ENCODE measurements around the gene TTBK1.

TTBK1 gene

DNA sequence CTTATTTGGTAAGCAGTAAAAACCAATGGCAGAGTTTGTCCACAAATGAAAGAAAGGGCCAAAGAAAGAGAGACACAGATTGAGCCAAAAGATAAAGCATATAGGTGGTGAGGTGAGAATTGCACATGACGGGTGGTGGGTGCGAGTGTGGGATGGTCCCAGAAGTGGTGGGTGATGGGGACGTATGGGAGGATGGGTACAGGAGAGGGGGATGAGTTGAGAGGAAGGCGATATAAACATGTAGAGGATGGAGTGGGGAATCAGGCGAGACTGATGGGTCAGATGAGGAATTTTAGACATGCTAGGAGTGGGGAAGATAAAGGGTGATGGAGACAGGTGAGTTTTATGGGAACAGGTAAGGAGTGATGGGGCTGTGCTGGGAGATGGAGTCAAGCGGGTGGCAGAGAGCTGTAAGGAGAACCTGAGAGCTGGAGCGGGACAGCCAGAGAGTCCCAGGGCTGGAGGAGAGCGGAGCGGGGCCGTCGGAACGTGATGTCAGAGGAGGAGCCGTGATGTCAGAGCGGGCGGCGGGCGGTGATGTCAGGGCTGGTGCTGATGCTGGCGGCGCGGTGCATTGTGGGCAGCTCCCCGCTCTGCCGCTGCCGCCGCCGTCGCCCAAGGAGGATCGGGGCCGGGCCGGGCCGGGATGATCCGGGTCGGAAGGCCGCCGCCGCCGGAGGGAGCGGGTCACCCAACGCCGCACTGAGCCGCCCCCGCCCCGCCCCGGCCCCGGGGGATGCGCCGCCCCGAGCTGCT is at the start of gene TTBK1:
Gene TTBK1, plus strand, starts transcription at position 574 of the 756 bp plus-strand sequence. CDS start 3,180 bp downstream, outside the sequence.
- Mint-ChIP-seq H3K9me3 (no peaks in the 10 kb centered on the region), H3K36me3 (ENCODE audit: low read depth) (no peaks in the 10 kb centered on the region), H3K27me3 (peaks cover 23% of the 10 kb centered on the region), H3K27ac (no peak within 1 kb of the TSS), H3K4me3 (no peak within 1 kb of the TSS), H3K4me1 (ENCODE audit: low read depth) (peaks cover 20% of the 10 kb centered on the region)
- intact Hi-C loops (cut with micrococcal nuclease) = no loop called here

- Mint-ChIP-seq H3K4me1 (ENCODE audit: low read depth) (peaks cover 5% of the 10 kb centered on the region), H3K9me3 (no peaks in the 10 kb centered on the region), H3K36me3 (ENCODE audit: low read depth) (peaks cover 73% of the 10 kb centered on the region), H3K27me3 (no peaks in the 10 kb centered on the region), H3K27ac (no peak overlapping the region), H3K4me3 (no peak overlapping the region)
- intact Hi-C loops (cut with micrococcal nuclease) = no loop called here
Observed at GRCh38 chr6:43193929-43194328, 49.4 kb upstream of the TTBK1 start.

- Mint-ChIP-seq H3K27ac (no peak overlapping the region), H3K9me3 (no peaks in the 10 kb centered on the region), H3K36me3 (ENCODE audit: low read depth) (peaks cover 88% of the 10 kb centered on the region), H3K4me3 (no peak overlapping the region), H3K4me1 (ENCODE audit: low read depth) (no peaks in the 10 kb centered on the region), H3K27me3 (no peaks in the 10 kb centered on the region)
- intact Hi-C loops (cut with micrococcal nuclease) = no loop called here
Observed at GRCh38 chr6:43196337-43196736, 46.9 kb upstream of the TTBK1 start.

DNA sequence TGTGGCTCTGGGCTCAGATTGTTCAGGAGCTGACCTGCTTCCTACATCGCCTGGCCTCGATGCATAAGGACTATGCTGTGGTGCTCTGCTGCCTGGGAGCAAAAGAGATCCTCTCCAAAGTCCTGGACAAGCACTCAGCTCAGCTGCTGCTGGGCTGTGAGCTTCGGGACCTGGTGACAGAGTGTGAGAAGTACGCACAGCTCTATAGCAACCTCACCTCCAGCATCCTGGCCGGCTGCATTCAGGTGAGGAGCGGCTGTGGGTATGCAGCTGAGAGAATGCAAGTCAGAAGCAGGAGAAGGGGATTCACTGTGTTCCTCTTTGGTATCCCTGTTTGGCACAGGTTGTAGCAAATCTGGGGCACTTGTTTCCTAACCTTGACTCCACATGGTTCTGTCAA is 43.4 kb upstream of the TTBK1 start:
- H3K36me3 Mint-ChIP-seq (ENCODE audit: low read depth) = peaks cover 82% of the 10 kb centered on the region
- no peaks in the 10 kb centered on the region for H3K4me1 Mint-ChIP-seq (ENCODE audit: low read depth)
- no peaks in the 10 kb centered on the region for H3K9me3 Mint-ChIP-seq
- no peaks in the 10 kb centered on the region for H3K27me3 Mint-ChIP-seq
- no peak overlapping the region for H3K27ac Mint-ChIP-seq
- intact Hi-C loops (cut with micrococcal nuclease) = no loop called here
- H3K4me3 Mint-ChIP-seq = no peak overlapping the region

GRCh38 chr6:43200541-43200940 is 42.7 kb upstream of the TTBK1 start:
- Mint-ChIP-seq H3K4me1 (ENCODE audit: low read depth) (no peaks in the 10 kb centered on the region), H3K27ac (no peak overlapping the region), H3K4me3 (no peak overlapping the region), H3K27me3 (no peaks in the 10 kb centered on the region), H3K36me3 (ENCODE audit: low read depth) (peaks cover 82% of the 10 kb centered on the region), H3K9me3 (no peaks in the 10 kb centered on the region)
- intact Hi-C loops (cut with micrococcal nuclease) = no loop called here

- intact Hi-C loops (cut with micrococcal nuclease) = no loop called here
- Mint-ChIP-seq H3K27ac (no peak overlapping the region), H3K27me3 (no peaks in the 10 kb centered on the region), H3K4me3 (no peak overlapping the region), H3K9me3 (no peaks in the 10 kb centered on the region), H3K36me3 (ENCODE audit: low read depth) (peaks cover 78% of the 10 kb centered on the region), H3K4me1 (ENCODE audit: low read depth) (no peaks in the 10 kb centered on the region)
Observed at GRCh38 chr6:43202451-43202850, 40.8 kb upstream of the TTBK1 start.

- H3K4me3 Mint-ChIP-seq = no peak overlapping the region
- no peaks in the 10 kb centered on the region for H3K9me3 Mint-ChIP-seq
- intact Hi-C loops (cut with micrococcal nuclease) = no loop called here
- H3K27ac Mint-ChIP-seq = no peak overlapping the region
- peaks cover 72% of the 10 kb centered on the region for H3K36me3 Mint-ChIP-seq (ENCODE audit: low read depth)
- no peaks in the 10 kb centered on the region for H3K27me3 Mint-ChIP-seq
- no peaks in the 10 kb centered on the region for H3K4me1 Mint-ChIP-seq (ENCODE audit: low read depth)
Observed at GRCh38 chr6:43203029-43203717, 40.1 kb upstream of the TTBK1 start.

DNA sequence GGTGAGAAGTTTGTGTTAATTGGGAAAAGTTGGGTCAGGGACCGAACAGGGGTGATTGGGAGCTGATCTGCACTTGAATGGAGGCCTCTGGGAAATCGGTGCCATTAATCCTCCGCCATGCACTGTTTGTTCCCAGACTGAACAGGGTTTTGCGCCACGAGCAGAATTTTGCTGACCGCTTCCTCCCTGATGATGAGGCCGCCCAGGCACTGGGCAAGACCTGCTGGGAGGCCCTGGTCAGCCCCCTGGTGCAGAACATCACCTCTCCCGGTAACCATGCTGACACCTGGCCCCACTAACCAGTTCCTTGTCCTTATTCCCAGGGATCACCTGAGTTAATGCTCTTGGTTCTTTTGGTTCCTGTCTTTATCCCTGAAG is 39.6 kb upstream of the TTBK1 start:
- intact Hi-C loops (cut with micrococcal nuclease) = no loop called here
- H3K4me1 Mint-ChIP-seq (ENCODE audit: low read depth) = no peaks in the 10 kb centered on the region

GRCh38 chr6:43204271-43205105 is 38.8 kb upstream of the TTBK1 start:
- intact Hi-C loops (cut with micrococcal nuclease) = no loop called here
- Mint-ChIP-seq H3K4me3 (no peak overlapping the region), H3K9me3 (no peaks in the 10 kb centered on the region), H3K36me3 (ENCODE audit: low read depth) (peaks cover 65% of the 10 kb centered on the region), H3K4me1 (ENCODE audit: low read depth) (no peaks in the 10 kb centered on the region), H3K27me3 (no peaks in the 10 kb centered on the region), H3K27ac (no peak overlapping the region)

More for the DNA sequence above, 39.6 kb upstream of the TTBK1 start:
- no peaks in the 10 kb centered on the region for H3K27me3 Mint-ChIP-seq
- no peak overlapping the region for H3K4me3 Mint-ChIP-seq
- no peaks in the 10 kb centered on the region for H3K9me3 Mint-ChIP-seq
- no peak overlapping the region for H3K27ac Mint-ChIP-seq
- peaks cover 67% of the 10 kb centered on the region for H3K36me3 Mint-ChIP-seq (ENCODE audit: low read depth)

DNA sequence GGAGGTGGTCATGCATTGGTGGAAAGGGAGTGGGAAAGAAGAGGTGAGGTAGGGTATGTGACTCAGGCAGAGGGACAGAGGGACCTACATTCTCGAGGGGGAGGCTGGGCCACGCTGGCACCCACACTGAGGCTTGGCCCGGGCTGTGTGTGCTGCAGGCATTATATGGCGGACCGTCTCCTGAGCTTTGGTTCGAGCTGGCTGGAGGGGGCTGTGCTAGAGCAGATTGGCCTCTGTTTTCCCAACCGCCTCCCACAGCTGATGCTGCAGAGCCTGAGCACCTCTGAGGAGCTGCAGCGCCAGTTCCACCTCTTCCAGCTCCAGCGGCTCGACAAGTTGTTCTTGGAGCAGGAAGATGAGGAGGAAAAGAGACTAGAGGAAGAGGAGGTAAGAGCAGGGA is 37.4 kb upstream of the TTBK1 start:
- Mint-ChIP-seq H3K36me3 (ENCODE audit: low read depth) (peaks cover 52% of the 10 kb centered on the region), H3K4me3 (no peak overlapping the region), H3K4me1 (ENCODE audit: low read depth) (no peaks in the 10 kb centered on the region), H3K27ac (no peak overlapping the region), H3K27me3 (no peaks in the 10 kb centered on the region), H3K9me3 (no peaks in the 10 kb centered on the region)
- intact Hi-C loops (cut with micrococcal nuclease) = no loop called here

DNA sequence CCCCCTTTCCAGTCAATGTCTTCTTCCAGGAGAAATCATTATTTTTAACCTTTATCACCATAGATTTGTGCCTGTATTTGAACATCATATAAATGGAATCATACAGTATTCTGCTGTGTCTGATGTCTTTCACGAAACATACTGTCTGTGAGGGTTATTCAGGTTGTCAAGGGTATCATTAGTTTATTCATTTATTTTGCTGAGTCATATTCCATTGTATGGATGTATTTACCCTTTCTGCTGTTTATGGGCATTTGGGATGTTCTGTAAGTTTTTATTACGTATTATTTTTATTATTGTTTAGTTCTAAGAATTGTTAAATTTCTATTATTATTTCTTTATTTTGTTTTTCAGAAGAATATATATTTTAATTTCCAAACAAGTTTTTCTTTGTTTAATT is 36.0 kb upstream of the TTBK1 start:
- Mint-ChIP-seq H3K27me3 (no peaks in the 10 kb centered on the region), H3K36me3 (ENCODE audit: low read depth) (peaks cover 47% of the 10 kb centered on the region), H3K9me3 (no peaks in the 10 kb centered on the region), H3K27ac (no peak overlapping the region), H3K4me1 (ENCODE audit: low read depth) (no peaks in the 10 kb centered on the region), H3K4me3 (no peak overlapping the region)
- intact Hi-C loops (cut with micrococcal nuclease) = no loop called here

GRCh38 chr6:43211955-43212354 is 31.3 kb upstream of the TTBK1 start:
- Mint-ChIP-seq H3K4me1 (ENCODE audit: low read depth) (no peaks in the 10 kb centered on the region), H3K9me3 (no peaks in the 10 kb centered on the region), H3K36me3 (ENCODE audit: low read depth) (peaks cover 47% of the 10 kb centered on the region), H3K27me3 (no peaks in the 10 kb centered on the region), H3K4me3 (no peak overlapping the region), H3K27ac (no peak overlapping the region)
- intact Hi-C loops (cut with micrococcal nuclease) = no loop called here

- H3K9me3 Mint-ChIP-seq = no peaks in the 10 kb centered on the region
- H3K4me1 Mint-ChIP-seq (ENCODE audit: low read depth) = no peaks in the 10 kb centered on the region
- no peak overlapping the region for H3K27ac Mint-ChIP-seq
- no peaks in the 10 kb centered on the region for H3K27me3 Mint-ChIP-seq
- H3K36me3 Mint-ChIP-seq (ENCODE audit: low read depth) = peaks cover 60% of the 10 kb centered on the region
- H3K4me3 Mint-ChIP-seq = no peak overlapping the region
- intact Hi-C loops (cut with micrococcal nuclease) = no loop called here
Observed at GRCh38 chr6:43213431-43213830, 29.9 kb upstream of the TTBK1 start.

GRCh38 chr6:43215066-43215465 is 28.2 kb upstream of the TTBK1 start:
- intact Hi-C loops (cut with micrococcal nuclease) = no loop called here
- H3K27me3 Mint-ChIP-seq = no peaks in the 10 kb centered on the region
- no peak overlapping the region for H3K4me3 Mint-ChIP-seq
- no peak overlapping the region for H3K27ac Mint-ChIP-seq
- H3K9me3 Mint-ChIP-seq = no peaks in the 10 kb centered on the region
- peaks cover 70% of the 10 kb centered on the region for H3K36me3 Mint-ChIP-seq (ENCODE audit: low read depth)
- H3K4me1 Mint-ChIP-seq (ENCODE audit: low read depth) = no peaks in the 10 kb centered on the region

All from dendritic cell treated with granulocyte-macrophage colony-stimulating factor and Interleukin-4, amounts not matched to agents 40 ng/mL and 50 ng/mL, for 4 days (primary cell).